Measurements from ENCODE around the gene EHMT1. TPM values are rescaled to one million over a fixed set of nuclear protein-coding genes. Genes with fewer than 3 reads are reported as not detected.

EHMT1 gene
- total RNA-seq, 4 donors from 2014 or later: 57.6 to 103 (median 76.8) TPM

- ATAC-seq (ENCODE audit: low FRiP score) (no peak), DNase-seq (ENCODE audit: low spot score) (no peak)
- TF ChIP-seq, protein P1, sequence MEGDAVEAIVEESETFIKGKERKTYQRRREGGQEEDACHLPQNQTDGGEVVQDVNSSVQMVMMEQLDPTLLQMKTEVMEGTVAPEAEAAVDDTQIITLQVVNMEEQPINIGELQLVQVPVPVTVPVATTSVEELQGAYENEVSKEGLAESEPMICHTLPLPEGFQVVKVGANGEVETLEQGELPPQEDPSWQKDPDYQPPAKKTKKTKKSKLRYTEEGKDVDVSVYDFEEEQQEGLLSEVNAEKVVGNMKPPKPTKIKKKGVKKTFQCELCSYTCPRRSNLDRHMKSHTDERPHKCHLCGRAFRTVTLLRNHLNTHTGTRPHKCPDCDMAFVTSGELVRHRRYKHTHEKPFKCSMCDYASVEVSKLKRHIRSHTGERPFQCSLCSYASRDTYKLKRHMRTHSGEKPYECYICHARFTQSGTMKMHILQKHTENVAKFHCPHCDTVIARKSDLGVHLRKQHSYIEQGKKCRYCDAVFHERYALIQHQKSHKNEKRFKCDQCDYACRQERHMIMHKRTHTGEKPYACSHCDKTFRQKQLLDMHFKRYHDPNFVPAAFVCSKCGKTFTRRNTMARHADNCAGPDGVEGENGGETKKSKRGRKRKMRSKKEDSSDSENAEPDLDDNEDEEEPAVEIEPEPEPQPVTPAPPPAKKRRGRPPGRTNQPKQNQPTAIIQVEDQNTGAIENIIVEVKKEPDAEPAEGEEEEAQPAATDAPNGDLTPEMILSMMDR (IDR thresholded peaks at IDR 0.05): no peak
Measured at GRCh38 chr9:137648396-137648795, 29.6 kb downstream of the EHMT1 start.

DNA sequence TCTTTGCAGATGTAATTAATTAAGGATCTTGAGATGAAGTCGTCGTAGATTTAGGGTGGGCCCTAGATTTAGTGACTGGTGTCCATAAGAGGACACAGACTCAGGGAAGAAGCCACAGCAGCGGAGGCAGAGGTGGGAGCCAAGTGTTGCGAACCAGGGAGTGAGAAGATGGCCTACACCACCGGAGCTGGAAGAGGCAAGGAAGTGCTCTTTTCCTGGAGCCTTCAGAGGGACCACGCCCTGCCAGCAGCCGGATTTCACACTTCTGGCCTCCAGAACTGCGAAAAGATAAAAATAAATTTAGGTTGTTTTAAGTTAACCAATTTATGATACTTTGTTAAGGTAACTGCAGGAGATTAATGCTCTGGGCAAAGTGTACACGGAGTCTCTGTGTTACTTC lies 30.7 kb downstream of the EHMT1 start:
- DNase-seq (ENCODE audit: low spot score): no peak
- TF ChIP-seq, protein P1 (IDR thresholded peaks at IDR 0.05): no peak
- ATAC-seq (ENCODE audit: low FRiP score): no peak

GRCh38 chr9:137650259-137650658 lies 31.5 kb downstream of the EHMT1 start:
- ATAC-seq (ENCODE audit: low FRiP score) (no peak), DNase-seq (ENCODE audit: low spot score) (no peak)
- TF ChIP-seq, protein P1 (IDR thresholded peaks at IDR 0.05): no peak

- ATAC-seq (ENCODE audit: low FRiP score): no peak
Measured at GRCh38 chr9:137650779-137651178, 32.0 kb downstream of the EHMT1 start.

GRCh38 chr9:137656416-137656815 lies 37.6 kb downstream of the EHMT1 start:
- TF ChIP-seq, protein P1 (IDR thresholded peaks at IDR 0.05): no peak
- DNase-seq (ENCODE audit: low spot score) (no peak), ATAC-seq (ENCODE audit: low FRiP score) (no peak)

More at GRCh38 chr9:137650779-137651178, 32.0 kb downstream of the EHMT1 start:
- no peak for DNase-seq (ENCODE audit: low spot score)
- TF ChIP-seq, protein P1 (IDR thresholded peaks at IDR 0.05): no peak

- DNase-seq (ENCODE audit: low spot score) (no peak), ATAC-seq (ENCODE audit: low FRiP score) (no peak)
- TF ChIP-seq, protein P1 (IDR thresholded peaks at IDR 0.05): no peak
Measured at GRCh38 chr9:137657606-137658005, 38.8 kb downstream of the EHMT1 start.

DNA sequence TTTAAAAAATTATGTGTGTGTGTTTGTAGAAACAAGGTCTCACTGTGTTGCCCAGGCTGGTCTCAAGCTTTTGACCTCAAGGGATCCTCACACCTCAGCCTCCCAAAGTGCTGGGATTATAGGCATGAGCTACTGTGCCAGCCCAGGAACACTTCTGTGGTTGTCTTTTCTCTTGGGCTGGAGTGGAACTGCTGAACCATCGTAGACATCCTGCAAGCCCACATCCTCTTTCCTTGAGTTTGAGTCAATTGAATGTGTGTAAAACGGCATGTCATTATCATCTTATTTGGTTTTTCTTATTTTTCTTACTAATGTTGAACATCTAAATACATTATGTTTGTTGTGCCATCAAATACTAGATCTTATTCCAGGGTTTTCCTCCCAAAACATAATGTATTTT lies 40.0 kb downstream of the EHMT1 start:
- ATAC-seq (ENCODE audit: low FRiP score): no peak
- DNase-seq (ENCODE audit: low spot score): no peak
- TF ChIP-seq, protein P1 (IDR thresholded peaks at IDR 0.05): no peak
